ENCODE measurements around the gene PLEKHA5. TPM values are rescaled to one million over a fixed set of nuclear protein-coding genes. Genes with fewer than 3 reads are reported as not detected.
"Not testable (repeated sequence)": the region's sequence is repeated elsewhere in the genome, so short reads cannot be mapped to it uniquely, and the experiment has no call there.

Gene PLEKHA5
- total RNA-seq, 4 donors from 2014 or later, result 31.0 to 41.7 (median 34.1) TPM

DNA sequence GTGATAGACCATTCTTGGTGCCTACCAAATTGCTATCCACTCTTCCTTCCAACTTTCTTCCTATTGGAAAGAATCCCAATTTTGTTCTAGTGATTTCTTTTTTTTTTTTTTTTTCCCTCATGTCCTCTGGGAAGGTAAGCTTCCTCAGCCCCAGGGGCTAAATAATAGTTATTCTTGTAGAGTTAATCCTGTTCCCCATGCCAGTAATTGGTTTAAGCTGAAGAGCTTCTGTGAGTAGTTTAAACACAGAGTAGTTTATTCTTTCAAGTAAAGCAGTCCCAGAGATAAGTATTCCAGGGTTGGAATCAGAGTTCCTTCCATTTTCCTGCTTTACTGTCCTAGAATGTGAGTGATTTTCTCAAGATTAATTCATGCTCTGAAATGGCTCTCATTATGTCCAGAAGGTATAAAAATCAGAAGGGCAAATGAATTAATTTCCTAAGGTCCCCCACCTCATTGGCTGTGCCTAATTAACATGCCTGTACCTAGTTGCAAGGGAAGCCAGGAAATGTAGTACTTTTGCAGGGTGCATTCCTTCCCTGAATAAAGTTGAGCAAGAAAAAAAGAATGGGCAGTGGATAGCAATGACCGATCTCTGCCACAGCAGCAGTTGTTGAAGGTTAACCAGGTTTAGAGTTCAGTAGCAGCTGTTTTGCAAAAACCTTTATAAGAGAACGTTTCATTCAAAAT, 97.8 kb downstream of the PLEKHA5 start:
- no peak for TF ChIP-seq POLR2A (IDR thresholded peaks at IDR 0.05)
- TF ChIP-seq, protein P1, sequence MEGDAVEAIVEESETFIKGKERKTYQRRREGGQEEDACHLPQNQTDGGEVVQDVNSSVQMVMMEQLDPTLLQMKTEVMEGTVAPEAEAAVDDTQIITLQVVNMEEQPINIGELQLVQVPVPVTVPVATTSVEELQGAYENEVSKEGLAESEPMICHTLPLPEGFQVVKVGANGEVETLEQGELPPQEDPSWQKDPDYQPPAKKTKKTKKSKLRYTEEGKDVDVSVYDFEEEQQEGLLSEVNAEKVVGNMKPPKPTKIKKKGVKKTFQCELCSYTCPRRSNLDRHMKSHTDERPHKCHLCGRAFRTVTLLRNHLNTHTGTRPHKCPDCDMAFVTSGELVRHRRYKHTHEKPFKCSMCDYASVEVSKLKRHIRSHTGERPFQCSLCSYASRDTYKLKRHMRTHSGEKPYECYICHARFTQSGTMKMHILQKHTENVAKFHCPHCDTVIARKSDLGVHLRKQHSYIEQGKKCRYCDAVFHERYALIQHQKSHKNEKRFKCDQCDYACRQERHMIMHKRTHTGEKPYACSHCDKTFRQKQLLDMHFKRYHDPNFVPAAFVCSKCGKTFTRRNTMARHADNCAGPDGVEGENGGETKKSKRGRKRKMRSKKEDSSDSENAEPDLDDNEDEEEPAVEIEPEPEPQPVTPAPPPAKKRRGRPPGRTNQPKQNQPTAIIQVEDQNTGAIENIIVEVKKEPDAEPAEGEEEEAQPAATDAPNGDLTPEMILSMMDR (IDR thresholded peaks at IDR 0.05), result no peak
- intact Hi-C loops (cut with DNase I; ENCODE audit: low total_unique reads), result no loop called here
- no peak overlapping the region for H3K4me3 ChIP-seq (ENCODE audit: low read depth, poor library complexity, severe bottlenecking)
- no peak for DNase-seq (ENCODE audit: low spot score in 2 of 2)
- 76 to 83% methylated on average over 2 of the region's 2 CpGs for WGBS, 2 donors

DNA sequence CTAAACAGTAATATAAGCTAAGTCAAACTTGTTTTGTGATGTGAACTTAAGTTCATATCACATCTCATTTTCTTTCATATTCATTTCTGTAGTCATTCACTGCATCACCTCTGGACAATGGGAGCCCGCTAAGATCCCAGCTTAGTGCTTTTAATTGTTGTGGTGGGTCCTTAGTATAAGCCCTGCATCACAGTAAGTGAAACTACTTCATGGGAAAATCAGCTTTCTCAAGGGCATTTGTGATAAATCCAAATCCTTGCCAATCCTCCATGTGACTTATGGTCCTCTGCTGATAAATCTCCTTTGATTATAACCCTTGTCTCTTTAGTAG, 98.3 kb downstream of the PLEKHA5 start:
- TF ChIP-seq, protein P1 (IDR thresholded peaks at IDR 0.05), result no peak
- TF ChIP-seq POLR2A (IDR thresholded peaks at IDR 0.05), result no peak
- intact Hi-C loops (cut with DNase I; ENCODE audit: low total_unique reads), result no loop called here
- DNase-seq (ENCODE audit: low spot score in 2 of 2), result no peak
- no peak overlapping the region for H3K4me3 ChIP-seq (ENCODE audit: low read depth, poor library complexity, severe bottlenecking)
- WGBS, 2 donors, result 92 to 93% methylated on average over 1 of the region's 1 CpG

DNA sequence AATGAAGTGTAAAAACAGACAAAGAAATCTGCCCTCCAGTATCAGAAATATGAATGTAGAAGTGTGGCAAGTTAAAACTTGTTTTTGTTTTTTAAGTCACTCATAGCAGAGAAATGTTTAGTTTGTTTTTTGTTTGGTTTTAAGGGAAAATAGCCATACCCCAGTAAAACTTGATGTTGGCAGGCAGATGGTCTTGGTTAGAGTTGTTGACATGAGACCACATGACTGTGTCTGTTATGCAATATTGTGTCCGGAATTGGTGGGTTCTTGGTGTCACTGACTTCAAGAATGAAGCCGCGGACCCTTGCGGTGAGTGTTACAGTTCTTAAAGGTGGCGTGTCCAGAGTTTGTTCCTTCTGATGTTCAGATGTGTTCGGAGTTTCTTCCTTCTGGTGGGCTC, 99.5 kb downstream of the PLEKHA5 start:
- intact Hi-C loops (cut with DNase I; ENCODE audit: low total_unique reads); DNase-seq (ENCODE audit: low spot score in 2 of 2); H3K4me3 ChIP-seq (ENCODE audit: low read depth, poor library complexity, severe bottlenecking): not testable (repeated sequence)
- WGBS, 2 donors, result 91 to 92% methylated on average over 6 of the region's 6 CpGs

DNA sequence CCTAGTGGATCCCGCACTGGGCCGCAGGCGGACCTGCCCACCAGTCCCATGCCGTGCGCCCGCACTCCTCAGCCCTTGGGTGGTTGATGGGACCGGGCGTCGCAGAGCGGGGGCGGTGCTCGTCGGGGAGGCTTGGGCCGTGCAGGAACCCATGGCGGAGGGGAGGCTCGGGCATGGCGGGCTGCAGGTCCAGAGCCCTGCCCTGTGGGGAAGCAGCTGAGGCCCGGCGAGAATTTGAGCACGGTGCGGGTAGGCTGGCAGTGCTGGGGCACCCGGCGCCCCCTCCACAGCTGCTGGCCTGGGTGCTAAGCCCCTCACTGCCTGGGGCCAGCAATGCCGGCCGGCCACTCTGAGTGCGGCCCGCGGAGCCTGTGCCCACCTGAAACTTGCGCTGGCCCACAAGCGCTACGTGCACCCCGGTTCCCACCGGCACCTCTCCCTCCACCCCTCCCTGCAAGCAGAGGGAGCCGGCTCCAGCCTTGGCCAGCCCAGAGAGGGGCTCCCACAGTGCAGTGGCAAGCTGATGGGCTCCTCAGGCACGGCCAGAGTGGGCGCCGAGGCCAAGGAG, 100.8 kb downstream of the PLEKHA5 start:
- H3K4me3 ChIP-seq (ENCODE audit: low read depth, poor library complexity, severe bottlenecking), result no peak overlapping the region
- TF ChIP-seq POLR2A (IDR thresholded peaks at IDR 0.05), result no peak
- TF ChIP-seq, protein P1 (IDR thresholded peaks at IDR 0.05), result no peak
- no peak for DNase-seq (ENCODE audit: low spot score in 2 of 2)
- WGBS, 2 donors, result 95 to 97% methylated on average over 28 to 37 of the region's 37 CpGs
- intact Hi-C loops (cut with DNase I; ENCODE audit: low total_unique reads), result no loop called here

DNA sequence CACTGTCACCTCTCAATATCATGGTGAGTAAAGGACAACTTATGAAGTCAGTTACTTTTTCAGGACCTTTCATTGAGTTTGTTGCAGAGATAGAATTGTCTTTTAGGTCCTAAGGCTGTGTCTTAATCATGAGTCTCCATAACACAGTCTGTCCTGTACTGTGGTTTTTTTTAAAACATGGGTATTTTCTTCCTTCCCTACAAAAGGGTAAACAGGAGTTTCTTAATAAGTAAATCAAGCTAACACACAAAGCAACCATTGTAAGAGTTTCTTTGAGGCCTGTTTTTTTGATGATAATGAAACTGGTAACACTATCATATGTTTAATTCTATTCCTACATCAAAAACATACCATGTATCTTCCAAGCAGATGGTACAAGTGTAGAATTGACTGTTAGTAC, 101.4 kb downstream of the PLEKHA5 start:
- intact Hi-C loops (cut with DNase I; ENCODE audit: low total_unique reads), result no loop called here
- TF ChIP-seq, protein P1 (IDR thresholded peaks at IDR 0.05), result no peak
- no peak for TF ChIP-seq POLR2A (IDR thresholded peaks at IDR 0.05)
- no peak overlapping the region for H3K4me3 ChIP-seq (ENCODE audit: low read depth, poor library complexity, severe bottlenecking)
- DNase-seq (ENCODE audit: low spot score in 2 of 2), result no peak

DNA sequence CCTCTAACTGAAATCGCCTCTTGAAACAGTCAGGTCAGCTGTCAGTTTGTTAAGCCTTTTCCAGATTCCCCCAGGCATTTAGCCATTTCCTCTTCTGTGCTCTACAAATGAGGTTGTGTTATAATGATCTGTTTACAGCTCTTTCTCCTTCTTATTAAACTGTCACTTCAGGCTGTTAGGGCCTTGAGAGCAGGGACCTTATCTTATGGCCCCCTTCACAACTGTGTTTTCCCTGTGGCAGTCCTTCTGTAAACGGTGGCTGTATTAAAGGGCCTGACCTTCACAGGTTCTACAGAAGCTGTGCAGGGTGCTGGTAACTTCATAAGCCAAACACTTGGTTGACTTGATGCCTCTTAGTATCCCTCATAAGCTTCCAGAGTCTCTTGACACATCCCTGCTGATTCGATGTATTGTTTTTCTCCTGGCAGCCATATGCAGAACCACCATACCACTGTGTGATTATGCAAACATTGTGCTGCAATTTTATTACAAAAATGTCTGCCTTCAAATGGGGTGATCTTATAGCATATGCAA, 104.7 kb downstream of the PLEKHA5 start:
- 29 to 42% methylated on average over 3 of the region's 3 CpGs for WGBS, 2 donors
- H3K4me3 ChIP-seq (ENCODE audit: low read depth, poor library complexity, severe bottlenecking), result no peak overlapping the region
- no peak for DNase-seq (ENCODE audit: low spot score in 2 of 2)
- TF ChIP-seq, protein P1 (IDR thresholded peaks at IDR 0.05), result no peak
- no peak for TF ChIP-seq POLR2A (IDR thresholded peaks at IDR 0.05)
- intact Hi-C loops (cut with DNase I; ENCODE audit: low total_unique reads), result no loop called here

Data from lower leg skin (tissue), 4 donors.